B cell (primary cell): Measurements from ENCODE around the gene ITGA6. TPM values are rescaled to one million over a fixed set of nuclear protein-coding genes. Genes with fewer than 3 reads are reported as not detected.

ENCODE experiments used
- ATAC-seq: fragments of 200-7000 bp; cut with Tn5 transposase; one replicate; pipeline ENCODE4 v1.10.0; 2021; ENCODE audit warnings: low read depth, mild to moderate bottlenecking, moderate number of reproducible peaks, moderate library complexity
- CTCF ChIA-PET: fragments of 350-600 bp; sonication (Branson Sonifier 250); formaldehyde crosslinking; loops from one replicate; lab custom pipeline; 2021; ENCODE audit warnings: antibody characterized with exemption, inconsistent platforms; lab: Charles Lee
- POLR2A ChIA-PET: fragments of 350-600 bp; sonication (Branson Sonifier 250); formaldehyde crosslinking; loops from one replicate; lab custom pipeline; 2021; ENCODE audit warnings: antibody characterized with exemption; lab: Charles Lee
- DNase-seq: peaks from one replicate; pipeline ENCODE4 v3.0.0; 2013
- H2AFZ ChIP-seq: 2 replicates; pipeline ENCODE4 v1.6.1; 2012; ENCODE audit warnings: mild to moderate bottlenecking, low read depth, low read length; ENCODE audit not compliant: insufficient read depth, poor library complexity, severe bottlenecking
- H3K27ac ChIP-seq, 2 donors: 1 replicate in 1 of 2; 2 replicates in 1 of 2; pipeline ENCODE4 v1.5.1; 2012 to 2013; ENCODE audit warnings: low read length in 2 of 2, mild to moderate bottlenecking in 2 of 2, moderate library complexity in 1 of 2
- H3K27me3 ChIP-seq, 4 experiments: fragments of 200-600 bp in 1 of 4; sonication (generic) in 1 of 4; replicated peaks in 1 of 4; 1 replicate in 2 of 4; 2 replicates in 2 of 4; pipeline versions ENCODE4 v1.6.1 to v1.7.0; 2013 to 2016; ENCODE audit warnings: low read length in 3 of 4, mild to moderate bottlenecking in 2 of 4, mixed read lengths in 1 of 4, moderate library complexity in 1 of 4; ENCODE audit not compliant: insufficient read depth in 4 of 4, control insufficient read depth in 3 of 4; ENCODE audit errors: control extremely low read depth in 1 of 4
- H3K36me3 ChIP-seq, 2 experiments: replicated peaks in 1 of 2; 1 replicate in 1 of 2; 2 replicates in 1 of 2; pipeline versions ENCODE4 v1.6.1 to v1.7.1; 2013; ENCODE audit warnings: low read length in 1 of 2; ENCODE audit not compliant: insufficient read depth in 2 of 2, control insufficient read depth in 1 of 2; ENCODE audit errors: control extremely low read depth in 1 of 2, extremely low read depth in 1 of 2
- H3K4me1 ChIP-seq, 2 donors: fragments of 200-600 bp in 1 of 2; sonication (generic) in 1 of 2; 1 replicate in 1 of 2; 2 replicates in 1 of 2; pipeline versions ENCODE4 v1.5.1 to v1.6.1; 2013 to 2017; ENCODE audit warnings: low read length in 2 of 2; ENCODE audit not compliant: control insufficient read depth in 2 of 2, insufficient read depth in 2 of 2
- H3K4me2 ChIP-seq: replicated peaks from 2 replicates; pipeline ENCODE3; 2012; ENCODE audit warnings: mild to moderate bottlenecking, low read depth, low read length; ENCODE audit not compliant: poor library complexity, severe bottlenecking
- H3K4me3 ChIP-seq, 5 experiments: fragments of 200-600 bp in 1 of 5; sonication (generic) in 1 of 5; 1 replicate in 3 of 5; 2 replicates in 2 of 5; pipeline versions ENCODE4 v1.5.1 to v1.7.0; 2011 to 2016; ENCODE audit warnings: low read length in 4 of 5, mild to moderate bottlenecking in 4 of 5, low read depth in 2 of 5, control low read depth in 1 of 5, moderate library complexity in 1 of 5; ENCODE audit not compliant: insufficient read depth in 1 of 5; ENCODE audit errors: control extremely low read depth in 1 of 5, extremely low read depth in 1 of 5
- H3K79me2 ChIP-seq: fragments of 200-600 bp; sonication (generic); one replicate; pipeline ENCODE4 v1.6.0; 2016; ENCODE audit warnings: low read length; ENCODE audit not compliant: control insufficient read depth, insufficient read depth
- H3K9ac ChIP-seq: fragments of 200-600 bp; sonication (generic); 2 replicates; pipeline ENCODE4 v1.6.1; 2017; ENCODE audit warnings: mild to moderate bottlenecking, low read length, moderate library complexity
- H3K9me3 ChIP-seq, 3 donors: one replicate each; pipeline versions ENCODE4 v1.6.1 to v1.7.1; 2013; ENCODE audit warnings: low read length in 2 of 3; ENCODE audit not compliant: control insufficient read depth in 2 of 3, insufficient read depth in 1 of 3; ENCODE audit errors: control extremely low read depth in 1 of 3
- H4K20me1 ChIP-seq: 2 replicates; pipeline ENCODE4 v1.6.0; 2012; ENCODE audit warnings: mild to moderate bottlenecking, low read length; ENCODE audit not compliant: insufficient read depth, control insufficient read depth, poor library complexity, severe bottlenecking
- H3K27ac Mint-ChIP-seq: one replicate; pipeline ENCODE4 v1.8.0; 2021; ENCODE audit warnings: mixed read lengths
- H3K27me3 Mint-ChIP-seq: one replicate; pipeline ENCODE4 v1.8.0; 2021; ENCODE audit warnings: mixed read lengths
- H3K4me1 Mint-ChIP-seq: one replicate; pipeline ENCODE4 v1.8.0; 2021; ENCODE audit warnings: mixed read lengths
- H3K4me3 Mint-ChIP-seq: one replicate; pipeline ENCODE4 v1.8.0; 2021; ENCODE audit warnings: mixed read lengths
- H3K9me3 Mint-ChIP-seq: one replicate; pipeline ENCODE4 v1.8.0; 2022; ENCODE audit warnings: mixed read lengths; ENCODE audit not compliant: insufficient read depth
- EZH2 ChIP-seq: IDR thresholded peaks from 2 replicates; pipeline ENCODE4 v1.6.1; 2012; ENCODE audit warnings: borderline replicate concordance, low read depth, mild to moderate bottlenecking, moderate library complexity, low read length; ENCODE audit not compliant: insufficient read depth, poor library complexity, severe bottlenecking
- WGBS: methylation state at CpG from one replicate; pipeline ENCODE4 v1.1.5; 2013; ENCODE audit warnings: missing lambda C conversion rate; ENCODE audit not compliant: insufficient coverage; 5-methylcytosine and 5-hydroxymethylcytosine counted together
- intact Hi-C: fragments of 100-400 bp; cut with micrococcal nuclease; formaldehyde crosslinking; loops from one replicate; pipeline ENCODE4 v1.10.0; 2022
- polyA plus RNA-seq: library from polyadenylated mRNA; depleted of rRNA; stranded (reverse); fragments of >200 nt; gene quantifications from 2 replicates; pipeline ENCODE4 v1.2.3, GENCODE V29; 2012
- total RNA-seq, 2 donors: library from RNA; stranded (reverse); fragments of 120-200 nt in 1 of 2; gene quantifications; 1 replicate in 1 of 2; 2 replicates in 1 of 2; pipeline versions ENCODE4 v1.2.3 to v1.2.4, GENCODE V29; 2013 to 2022
- TF ChIP-seq, protein P1 (sequence below): fragments of 200-600 bp; IDR thresholded peaks from one replicate; pipeline ENCODE4 v1.8.0; 2022; ENCODE audit warnings: antibody characterized with exemption, mild to moderate bottlenecking

The ITGA6 gene
- total and polyA plus RNA-seq, 2 donors (not counting 1 experiment from before 2014, with no cell fraction given), result 0.17 to 0.98 TPM

DNA sequence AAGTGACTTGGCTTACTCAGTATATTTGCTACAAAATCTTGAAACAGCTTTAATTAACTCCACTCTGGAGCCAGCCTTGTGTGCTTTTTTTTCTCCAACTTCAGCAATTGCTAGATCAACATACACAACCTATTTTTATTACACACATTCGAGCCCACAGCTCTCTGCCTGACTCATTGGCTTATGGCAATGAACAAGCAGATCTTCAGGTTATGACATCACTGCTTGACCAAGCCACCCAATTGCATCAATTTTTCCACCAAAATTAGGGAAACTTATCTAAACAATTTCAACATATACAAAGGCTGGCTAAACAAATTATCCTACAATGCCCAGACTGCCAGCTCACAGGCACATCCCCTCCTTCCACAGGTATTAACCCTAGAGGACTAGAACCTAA lies 88.9 kb downstream of the ITGA6 start:
- DNase-seq (no peak), ATAC-seq (no peak)
- Histone ChIP-seq H2AFZ (no peak overlapping the region), H3K9me3 (peaks cover 2 to 31% (median 26%) of the 10 kb centered on the region in 3 donors), H3K36me3 (no peaks in the 10 kb centered on the region), H3K4me1 (peaks cover 34 to 37% of the 10 kb centered on the region in 2 donors), H4K20me1 (no peaks in the 10 kb centered on the region), H3K9ac (no peak overlapping the region), H3K4me3 (no peak overlapping the region), H3K27me3 (no peaks in the 10 kb centered on the region), H3K27ac (no peak overlapping the region), H3K79me2 (peaks cover 4% of the 10 kb centered on the region), H3K4me2 (no peak overlapping the region)
- H3K4me3 Mint-ChIP-seq, result no peak overlapping the region
- no peaks in the 10 kb centered on the region for H3K27me3 Mint-ChIP-seq
- CTCF ChIA-PET, result no interaction called here
- POLR2A ChIA-PET, result no interaction called here
- WGBS, result 63% methylated on average over 1 of the region's 1 CpG
- H3K27ac Mint-ChIP-seq, result no peak overlapping the region
- intact Hi-C loops, result no loop called here
- TF ChIP-seq, protein P1, sequence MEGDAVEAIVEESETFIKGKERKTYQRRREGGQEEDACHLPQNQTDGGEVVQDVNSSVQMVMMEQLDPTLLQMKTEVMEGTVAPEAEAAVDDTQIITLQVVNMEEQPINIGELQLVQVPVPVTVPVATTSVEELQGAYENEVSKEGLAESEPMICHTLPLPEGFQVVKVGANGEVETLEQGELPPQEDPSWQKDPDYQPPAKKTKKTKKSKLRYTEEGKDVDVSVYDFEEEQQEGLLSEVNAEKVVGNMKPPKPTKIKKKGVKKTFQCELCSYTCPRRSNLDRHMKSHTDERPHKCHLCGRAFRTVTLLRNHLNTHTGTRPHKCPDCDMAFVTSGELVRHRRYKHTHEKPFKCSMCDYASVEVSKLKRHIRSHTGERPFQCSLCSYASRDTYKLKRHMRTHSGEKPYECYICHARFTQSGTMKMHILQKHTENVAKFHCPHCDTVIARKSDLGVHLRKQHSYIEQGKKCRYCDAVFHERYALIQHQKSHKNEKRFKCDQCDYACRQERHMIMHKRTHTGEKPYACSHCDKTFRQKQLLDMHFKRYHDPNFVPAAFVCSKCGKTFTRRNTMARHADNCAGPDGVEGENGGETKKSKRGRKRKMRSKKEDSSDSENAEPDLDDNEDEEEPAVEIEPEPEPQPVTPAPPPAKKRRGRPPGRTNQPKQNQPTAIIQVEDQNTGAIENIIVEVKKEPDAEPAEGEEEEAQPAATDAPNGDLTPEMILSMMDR, result no peak
- TF ChIP-seq EZH2, result no peak
- peaks cover 13% of the 10 kb centered on the region for H3K9me3 Mint-ChIP-seq
- peaks cover 30% of the 10 kb centered on the region for H3K4me1 Mint-ChIP-seq

DNA sequence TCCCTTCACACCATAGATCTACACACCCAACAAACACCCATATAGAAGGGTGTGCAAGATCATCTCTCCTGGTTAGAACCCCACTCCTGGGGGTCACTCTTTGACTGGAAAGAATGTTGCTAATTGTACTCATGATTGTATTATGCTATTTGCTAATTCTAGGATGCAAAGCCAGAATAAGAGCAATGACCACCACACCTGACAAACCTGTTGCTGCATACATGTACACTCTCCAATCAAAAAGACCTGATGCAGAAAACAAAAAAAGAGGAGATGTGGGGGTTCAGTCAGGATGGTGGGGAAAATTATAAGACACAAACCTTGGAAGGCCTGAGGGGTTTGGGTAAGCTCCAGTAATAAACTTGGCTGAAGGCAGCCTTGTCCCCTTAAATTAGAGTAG lies 91.6 kb downstream of the ITGA6 start:
- H3K4me3 Mint-ChIP-seq, result no peak overlapping the region
- peaks cover 6% of the 10 kb centered on the region for H3K4me1 Mint-ChIP-seq
- no peaks in the 10 kb centered on the region for H4K20me1 ChIP-seq
- ChIA-PET CTCF (no interaction called here), POLR2A (no interaction called here)
- H3K27ac Mint-ChIP-seq, result no peak overlapping the region
- no peak overlapping the region for H3K27ac ChIP-seq
- H3K9me3 ChIP-seq, result peaks cover 2 to 13% (median 10%) of the 10 kb centered on the region in 3 donors
- no peaks in the 10 kb centered on the region for H3K79me2 ChIP-seq
- H3K4me2 ChIP-seq, result no peak overlapping the region
- no peak for ATAC-seq
- no peak overlapping the region for H3K4me3 ChIP-seq
- no peak overlapping the region for H3K9ac ChIP-seq
- no peak overlapping the region for H2AFZ ChIP-seq
- DNase-seq, result no peak
- peaks cover 7 to 10% of the 10 kb centered on the region in 2 donors for H3K4me1 ChIP-seq
- no peaks in the 10 kb centered on the region for H3K36me3 ChIP-seq
- TF ChIP-seq, protein P1, result no peak
- TF ChIP-seq EZH2, result no peak
- intact Hi-C loops, result no loop called here
- no peaks in the 10 kb centered on the region for H3K27me3 Mint-ChIP-seq
- peaks cover 13% of the 10 kb centered on the region for H3K9me3 Mint-ChIP-seq
- no peaks in the 10 kb centered on the region for H3K27me3 ChIP-seq
